ENCODE data around the gene RANBP3.
"Not testable (repeated sequence)": the region's sequence is repeated elsewhere in the genome, so short reads cannot be mapped to it uniquely, and the experiment has no call there.

Gene RANBP3

DNA sequence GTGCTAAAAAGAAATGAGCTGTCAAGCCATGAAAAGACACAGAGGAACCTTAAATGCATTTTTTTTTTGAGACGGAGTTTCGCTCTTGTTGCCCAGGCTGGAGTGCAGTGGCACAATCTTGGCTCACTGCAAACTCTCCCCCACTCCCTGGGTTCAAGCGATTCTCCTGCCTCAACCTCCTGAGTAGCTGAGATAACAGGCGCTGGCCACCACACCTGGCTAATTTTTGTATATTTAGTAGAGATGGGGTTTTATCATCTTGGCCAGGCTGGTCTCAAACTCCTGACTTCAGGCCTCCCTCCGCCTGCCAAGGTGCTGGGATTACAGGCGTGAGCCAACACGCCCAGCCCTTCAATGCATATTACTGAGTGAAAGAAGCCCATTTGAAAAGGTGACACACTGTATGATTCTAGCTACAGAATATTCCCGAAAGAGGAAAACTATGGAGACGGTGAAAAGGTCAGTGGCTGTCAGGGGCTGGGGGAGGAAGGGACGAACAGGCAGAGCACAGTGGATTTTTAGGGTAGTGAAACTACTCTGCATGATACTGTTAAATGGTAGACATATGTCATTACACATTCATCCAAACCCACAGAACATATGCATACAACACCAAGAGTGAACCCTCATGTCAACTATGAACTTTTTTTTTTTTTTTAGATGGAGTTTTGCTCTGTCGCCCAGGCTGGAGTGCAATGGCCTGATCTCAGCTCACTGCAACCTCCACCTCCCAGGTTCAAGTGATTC lies 93.7 kb downstream of the RANBP3 start:
- not testable (repeated sequence) for FAIRE-seq

GRCh38 chr19:5883157-5883873 lies 94.6 kb downstream of the RANBP3 start:
- not testable (repeated sequence) for FAIRE-seq; DNase-seq (ENCODE audit: low spot score)

More for the DNA sequence above, 93.7 kb downstream of the RANBP3 start:
- not testable (repeated sequence) for DNase-seq (ENCODE audit: low spot score)

- DNase-seq (ENCODE audit: low spot score): no peak
- FAIRE-seq: no peak
Measured at GRCh38 chr19:5882421-5882968, 95.4 kb downstream of the RANBP3 start.

- no peak for DNase-seq (ENCODE audit: low spot score)
- no peak for FAIRE-seq
Measured at GRCh38 chr19:5881543-5882299, 96.2 kb downstream of the RANBP3 start.

- FAIRE-seq (no peak), DNase-seq (ENCODE audit: low spot score) (peak; percentile 66)
Measured at GRCh38 chr19:5880604-5881078, 97.3 kb downstream of the RANBP3 start.

- FAIRE-seq: no peak
- no peak for DNase-seq (ENCODE audit: low spot score)
Measured at GRCh38 chr19:5880196-5880595, 97.7 kb downstream of the RANBP3 start.

DNA sequence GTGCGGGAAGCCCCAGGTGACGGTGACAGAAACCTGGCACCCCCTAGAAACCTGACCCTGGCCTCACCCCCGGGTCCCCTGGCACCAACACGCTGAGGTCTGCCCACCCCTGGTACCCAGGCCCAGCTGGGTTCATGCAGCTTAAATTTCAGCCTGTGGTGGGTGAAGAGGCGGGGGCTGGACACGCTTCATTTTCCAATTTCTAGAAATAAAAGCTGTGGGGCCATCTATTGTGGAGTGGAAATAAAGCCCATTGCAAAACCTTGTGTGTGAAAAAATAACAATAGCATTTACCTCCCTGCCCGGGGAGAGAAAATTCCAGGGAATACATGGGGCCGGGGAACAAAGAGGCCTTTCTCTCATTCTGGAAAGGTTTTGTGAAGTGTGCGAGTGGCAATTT lies 100.1 kb downstream of the RANBP3 start:
- no peak for FAIRE-seq
- DNase-seq (ENCODE audit: low spot score): no peak

DNA sequence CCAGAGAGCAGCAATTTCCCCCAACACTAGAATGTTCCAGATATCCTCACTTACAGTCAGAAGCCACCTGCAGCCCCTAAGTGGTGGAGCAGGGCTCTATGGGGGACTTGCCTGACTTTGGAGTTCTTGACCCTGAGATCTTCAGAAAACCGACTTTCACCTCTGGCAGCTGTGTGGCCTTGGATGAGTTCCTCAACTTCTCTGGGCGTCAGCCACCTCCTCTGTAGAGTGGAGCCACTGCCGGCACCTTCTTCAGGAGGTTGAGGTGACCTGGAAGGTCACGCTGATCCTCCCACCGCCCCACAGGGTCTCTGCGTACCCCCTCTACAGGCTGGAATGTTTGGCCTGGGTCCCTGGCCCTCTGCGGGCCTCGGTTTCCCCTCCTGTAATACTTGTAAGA lies 100.5 kb downstream of the RANBP3 start:
- no peak for DNase-seq (ENCODE audit: low spot score)
- FAIRE-seq: no peak

DNA sequence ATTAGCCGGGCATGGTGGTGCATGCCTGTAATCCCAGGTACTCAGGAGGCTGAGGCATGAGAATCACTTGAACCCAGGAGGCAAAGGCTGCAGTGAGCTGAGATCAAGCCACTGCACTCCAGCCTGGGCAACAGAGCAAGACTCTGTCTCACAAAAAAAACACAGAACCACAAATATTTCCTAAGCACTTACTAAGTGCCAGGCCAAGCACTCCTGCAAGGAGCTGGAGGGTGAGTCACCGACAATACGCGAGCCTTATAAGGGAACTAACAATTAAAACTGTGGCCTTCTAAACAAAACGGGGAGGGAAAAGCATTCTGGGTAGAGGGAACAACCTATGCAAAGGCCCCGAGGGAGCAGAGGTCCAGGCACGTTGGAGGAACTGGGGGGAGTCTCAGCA lies 103.4 kb downstream of the RANBP3 start:
- FAIRE-seq: not testable (repeated sequence)
- DNase-seq (ENCODE audit: low spot score): peak; percentile 55

- no peak for FAIRE-seq
- DNase-seq (ENCODE audit: low spot score): no peak
Measured at GRCh38 chr19:5873617-5874199, 104.2 kb downstream of the RANBP3 start.

- DNase-seq (ENCODE audit: low spot score) (no peak), FAIRE-seq (no peak)
Measured at GRCh38 chr19:5870986-5871394, 107.0 kb downstream of the RANBP3 start.

DNA sequence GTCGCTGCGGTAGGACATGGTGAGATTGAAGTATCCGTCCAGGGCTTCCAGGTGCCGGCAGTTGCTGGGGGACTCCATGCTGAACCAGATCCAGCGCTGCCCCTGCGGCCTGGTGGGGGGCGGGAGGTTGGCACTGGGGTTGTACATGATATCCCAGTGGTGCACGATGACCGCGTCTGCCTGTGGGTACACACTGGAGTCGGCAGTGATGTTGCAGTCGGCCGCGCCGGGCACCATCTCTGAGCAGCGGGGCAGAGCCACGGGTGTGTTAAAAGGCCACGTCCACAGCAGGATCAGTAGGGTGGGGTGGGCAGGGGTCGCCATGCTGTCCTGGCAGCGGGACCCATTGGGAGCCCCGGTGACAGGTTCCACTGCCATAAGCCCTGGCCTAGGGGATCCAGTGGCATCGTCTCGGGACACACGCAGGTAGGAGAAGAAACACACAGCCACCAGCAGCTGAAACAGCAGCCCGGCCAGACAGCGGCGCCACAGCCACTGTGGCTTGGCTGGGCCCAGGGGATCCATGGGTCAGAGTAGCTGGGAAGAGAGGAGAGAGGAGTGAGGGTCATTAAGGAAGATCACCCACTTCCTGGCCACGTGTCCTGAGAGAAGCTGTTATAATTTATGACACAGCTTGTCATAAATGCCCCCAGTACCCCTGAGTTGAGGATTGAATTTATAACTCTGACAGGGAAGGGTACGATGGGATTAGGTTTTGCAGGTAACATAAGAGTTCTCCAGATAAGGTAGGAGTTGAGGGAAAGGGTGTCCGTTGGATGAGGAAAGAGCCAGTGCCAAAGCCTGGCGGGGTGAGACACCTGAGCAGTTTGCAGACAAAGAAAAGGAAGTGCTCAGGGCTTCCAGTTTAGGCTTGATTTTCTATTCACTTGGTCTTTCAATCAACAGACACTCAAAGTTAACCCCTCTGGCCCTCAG lies 110.5 kb downstream of the RANBP3 start:
- FAIRE-seq (no peak), DNase-seq (ENCODE audit: low spot score) (no peak)

Measured in urothelium cell line (cell line).